DND-41 (cell line): ENCODE data around the gene FCHO2.

ENCODE experiments used
- CTCF ChIP-seq: IDR thresholded peaks from 2 replicates; pipeline ENCODE4 v1.5.1; 2012; ENCODE audit warnings: borderline replicate concordance, low read length, moderate library complexity, mild to moderate bottlenecking; ENCODE audit not compliant: poor library complexity, severe bottlenecking; ENCODE audit errors: extremely low read depth
- EZH2 ChIP-seq: IDR thresholded peaks from 3 replicates; pipeline ENCODE4 v1.6.1; 2012; ENCODE audit warnings: borderline replicate concordance, low read depth, mild to moderate bottlenecking, moderate library complexity, low read length, inconsistent platforms; ENCODE audit not compliant: severe bottlenecking

- TF ChIP-seq CTCF (no peak), EZH2 (no peak)
These were observed 105.8 kb downstream of the FCHO2 start for GRCh38 chr5:73061593-73061992.
